ENCODE measurements around the gene BEND5.

The BEND5 gene

GRCh38 chr1:48776393-48777218, at the start of gene BEND5:
Gene BEND5, minus strand, starts transcription at chr1:48776891. Its CDS starts 60 bp downstream, at chr1:48776831.
- DNase-seq: peak; percentile 40

- DNase-seq: no peak
These were observed 46.5 kb upstream of the BEND5 start for GRCh38 chr1:48823168-48823567.

GRCh38 chr1:48820491-48820890, 43.8 kb upstream of the BEND5 start:
- no peak for DNase-seq

GRCh38 chr1:48817505-48818114, 40.9 kb upstream of the BEND5 start:
- peak; percentile 30 for DNase-seq

- no peak for DNase-seq
These were observed 34.0 kb upstream of the BEND5 start for GRCh38 chr1:48810740-48811139.

- no peak for DNase-seq
These were observed 31.8 kb upstream of the BEND5 start for GRCh38 chr1:48808496-48808895.

GRCh38 chr1:48807554-48808260, 31.0 kb upstream of the BEND5 start:
- DNase-seq: no peak

- DNase-seq: no peak
These were observed 26.8 kb upstream of the BEND5 start for GRCh38 chr1:48803474-48803873.

GRCh38 chr1:48794816-48795215, 18.1 kb upstream of the BEND5 start:
- DNase-seq: no peak

GRCh38 chr1:48793863-48794262, 17.2 kb upstream of the BEND5 start:
- no peak for DNase-seq

- DNase-seq: no peak
These were observed 16.3 kb upstream of the BEND5 start for GRCh38 chr1:48792961-48793360.

GRCh38 chr1:48790397-48790796, 13.7 kb upstream of the BEND5 start:
- no peak for DNase-seq

GRCh38 chr1:48789903-48790302, 13.2 kb upstream of the BEND5 start:
- DNase-seq: no peak

GRCh38 chr1:48785869-48786268, 9.2 kb upstream of the BEND5 start:
- DNase-seq: no peak

GRCh38 chr1:48784301-48784700, 7.6 kb upstream of the BEND5 start:
- DNase-seq: no peak

GRCh38 chr1:48777219-48777895, 666 bp upstream of the BEND5 start:
- DNase-seq: no peak

GRCh38 chr1:48775831-48776392, 779 bp downstream of the BEND5 start:
- no peak for DNase-seq

- no peak for DNase-seq
These were observed 3.6 kb downstream of the BEND5 start for GRCh38 chr1:48773133-48773532.

- no peak for DNase-seq
These were observed 4.5 kb downstream of the BEND5 start for GRCh38 chr1:48772211-48772610.

- no peak for DNase-seq
These were observed 5.1 kb downstream of the BEND5 start for GRCh38 chr1:48771561-48771960.

- no peak for DNase-seq
These were observed 8.6 kb downstream of the BEND5 start for GRCh38 chr1:48767975-48768510.

- no peak for DNase-seq
These were observed 11.4 kb downstream of the BEND5 start for GRCh38 chr1:48765335-48765734.

GRCh38 chr1:48761986-48762385, 14.7 kb downstream of the BEND5 start:
- DNase-seq: no peak

Data from stimulated activated CD4-positive, alpha-beta T cell treated with anti-CD3 and anti-CD28 coated beads, Interleukin-1b, Interleukin-23, amount 100 ng/mL, for 48 hours (primary cell).